DOHH2 (cell line): Measurements from ENCODE around the gene MGLL.

Source experiments
- EZH2phosphoT487 ChIP-seq: fragments of 200-600 bp; sonication (generic); IDR thresholded peaks from 2 replicates; pipeline ENCODE4 v1.6.1; 2017; ENCODE audit warnings: borderline replicate concordance, mild to moderate bottlenecking, antibody characterized with exemption, low read length, moderate library complexity, mixed read lengths
- TF ChIP-seq, protein P1 (sequence below): fragments of 200-600 bp; sonication (generic); IDR thresholded peaks from one replicate; pipeline ENCODE4 v1.5.1; 2014; ENCODE audit warnings: antibody characterized with exemption, mild to moderate bottlenecking, low read depth, low read length; ENCODE audit not compliant: poor library complexity, severe bottlenecking

DNA sequence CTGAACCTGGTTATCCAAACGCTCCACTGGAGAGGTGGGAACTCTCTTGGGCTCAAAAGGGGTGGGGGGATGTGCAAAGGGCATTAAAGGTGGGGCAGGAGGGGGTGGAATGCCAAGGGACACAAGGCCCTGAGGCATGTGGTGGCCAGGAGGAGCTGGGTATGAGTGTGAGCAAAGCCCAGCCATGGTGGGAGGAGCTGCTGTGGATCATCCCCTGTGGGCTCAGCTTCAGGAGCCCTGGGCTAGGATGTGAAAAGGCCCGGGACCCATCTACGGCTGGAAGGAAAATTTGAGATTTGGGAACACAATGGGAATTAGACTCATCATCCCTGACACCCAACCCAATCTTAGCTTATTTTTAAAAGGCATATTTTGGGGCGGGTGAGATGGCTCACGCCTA, 33.3 kb downstream of the MGLL start:
- TF ChIP-seq, protein P1, sequence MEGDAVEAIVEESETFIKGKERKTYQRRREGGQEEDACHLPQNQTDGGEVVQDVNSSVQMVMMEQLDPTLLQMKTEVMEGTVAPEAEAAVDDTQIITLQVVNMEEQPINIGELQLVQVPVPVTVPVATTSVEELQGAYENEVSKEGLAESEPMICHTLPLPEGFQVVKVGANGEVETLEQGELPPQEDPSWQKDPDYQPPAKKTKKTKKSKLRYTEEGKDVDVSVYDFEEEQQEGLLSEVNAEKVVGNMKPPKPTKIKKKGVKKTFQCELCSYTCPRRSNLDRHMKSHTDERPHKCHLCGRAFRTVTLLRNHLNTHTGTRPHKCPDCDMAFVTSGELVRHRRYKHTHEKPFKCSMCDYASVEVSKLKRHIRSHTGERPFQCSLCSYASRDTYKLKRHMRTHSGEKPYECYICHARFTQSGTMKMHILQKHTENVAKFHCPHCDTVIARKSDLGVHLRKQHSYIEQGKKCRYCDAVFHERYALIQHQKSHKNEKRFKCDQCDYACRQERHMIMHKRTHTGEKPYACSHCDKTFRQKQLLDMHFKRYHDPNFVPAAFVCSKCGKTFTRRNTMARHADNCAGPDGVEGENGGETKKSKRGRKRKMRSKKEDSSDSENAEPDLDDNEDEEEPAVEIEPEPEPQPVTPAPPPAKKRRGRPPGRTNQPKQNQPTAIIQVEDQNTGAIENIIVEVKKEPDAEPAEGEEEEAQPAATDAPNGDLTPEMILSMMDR = no peak
- TF ChIP-seq EZH2phosphoT487 = no peak
